ENCODE results near the gene HFE. TPM values are rescaled to one million over a fixed set of nuclear protein-coding genes. Genes with fewer than 3 reads are reported as not detected.
A peak's percentile ranks its signal among the peaks of the same experiment; 100 is the strongest.

HFE gene
- total and polyA plus RNA-seq, 2 of the 13 experiments (the other 11 are each of a cell fraction or from before 2014, with no cell fraction given) = 3.7 to 6.3 TPM

DNA sequence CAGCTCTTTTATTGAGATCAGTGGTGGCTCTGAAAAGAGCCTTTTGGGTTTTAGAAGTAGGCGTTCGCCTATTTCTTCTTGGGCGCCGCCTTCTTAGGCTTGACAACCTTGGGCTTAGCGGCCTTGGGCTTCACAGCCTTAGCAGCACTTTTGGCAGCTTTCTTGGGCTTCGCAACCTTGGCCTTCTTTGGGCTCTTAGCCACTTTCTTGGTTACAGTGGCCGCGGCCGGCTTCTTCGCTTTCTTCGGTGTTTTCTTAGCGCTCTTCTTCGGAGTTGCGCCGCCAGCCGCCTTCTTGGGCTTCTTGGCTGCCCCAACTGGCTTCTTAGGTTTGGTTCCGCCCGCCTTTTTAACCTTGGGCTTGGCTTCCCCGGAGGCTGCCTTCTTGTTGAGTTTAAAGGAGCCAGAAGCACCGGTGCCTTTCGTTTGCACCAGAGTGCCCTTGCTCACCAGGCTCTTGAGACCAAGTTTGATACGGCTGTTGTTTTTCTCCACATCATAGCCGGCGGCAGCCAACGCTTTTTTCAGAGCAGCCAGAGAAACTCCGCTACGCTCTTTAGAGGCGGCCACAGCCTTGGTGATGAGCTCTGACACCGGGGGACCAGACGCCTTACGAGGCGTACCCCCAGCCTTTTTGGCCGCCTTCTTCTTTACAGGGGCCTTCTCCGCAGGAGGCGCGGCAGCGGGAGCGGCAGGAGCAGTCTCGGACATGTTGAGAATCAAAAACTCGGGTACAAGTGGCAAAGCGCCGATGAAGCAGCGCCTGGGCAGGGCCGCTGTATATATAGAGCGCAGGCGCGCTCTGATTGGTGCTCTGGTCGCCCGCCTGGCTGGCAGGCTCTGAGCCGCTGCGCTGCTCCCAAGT is 31.3 kb upstream of the HFE start (continued):
- TF ChIP-seq NFIB (CRISPR knock-in tag; IDR thresholded peaks at IDR 0.05; ENCODE audit: borderline replicate concordance) = no peak
- TF ChIP-seq TCF7L2 (IDR thresholded peaks at IDR 0.05; ENCODE audit: low read depth, low read length) = no peak
- TF ChIP-seq, protein P1, sequence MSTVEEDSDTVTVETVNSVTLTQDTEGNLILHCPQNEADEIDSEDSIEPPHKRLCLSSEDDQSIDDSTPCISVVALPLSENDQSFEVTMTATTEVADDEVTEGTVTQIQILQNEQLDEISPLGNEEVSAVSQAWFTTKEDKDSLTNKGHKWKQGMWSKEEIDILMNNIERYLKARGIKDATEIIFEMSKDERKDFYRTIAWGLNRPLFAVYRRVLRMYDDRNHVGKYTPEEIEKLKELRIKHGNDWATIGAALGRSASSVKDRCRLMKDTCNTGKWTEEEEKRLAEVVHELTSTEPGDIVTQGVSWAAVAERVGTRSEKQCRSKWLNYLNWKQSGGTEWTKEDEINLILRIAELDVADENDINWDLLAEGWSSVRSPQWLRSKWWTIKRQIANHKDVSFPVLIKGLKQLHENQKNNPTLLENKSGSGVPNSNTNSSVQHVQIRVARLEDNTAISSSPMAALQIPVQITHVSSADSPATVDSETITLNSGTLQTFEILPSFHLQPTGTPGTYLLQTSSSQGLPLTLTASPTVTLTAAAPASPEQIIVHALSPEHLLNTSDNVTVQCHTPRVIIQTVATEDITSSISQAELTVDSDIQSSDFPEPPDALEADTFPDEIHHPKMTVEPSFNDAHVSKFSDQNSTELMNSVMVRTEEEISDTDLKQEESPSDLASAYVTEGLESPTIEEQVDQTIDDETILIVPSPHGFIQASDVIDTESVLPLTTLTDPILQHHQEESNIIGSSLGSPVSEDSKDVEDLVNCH (CRISPR knock-in tag; IDR thresholded peaks at IDR 0.05) = peak; percentile 63; the same call in 1 of the 2 replicates
- TF ChIP-seq, protein P2, sequence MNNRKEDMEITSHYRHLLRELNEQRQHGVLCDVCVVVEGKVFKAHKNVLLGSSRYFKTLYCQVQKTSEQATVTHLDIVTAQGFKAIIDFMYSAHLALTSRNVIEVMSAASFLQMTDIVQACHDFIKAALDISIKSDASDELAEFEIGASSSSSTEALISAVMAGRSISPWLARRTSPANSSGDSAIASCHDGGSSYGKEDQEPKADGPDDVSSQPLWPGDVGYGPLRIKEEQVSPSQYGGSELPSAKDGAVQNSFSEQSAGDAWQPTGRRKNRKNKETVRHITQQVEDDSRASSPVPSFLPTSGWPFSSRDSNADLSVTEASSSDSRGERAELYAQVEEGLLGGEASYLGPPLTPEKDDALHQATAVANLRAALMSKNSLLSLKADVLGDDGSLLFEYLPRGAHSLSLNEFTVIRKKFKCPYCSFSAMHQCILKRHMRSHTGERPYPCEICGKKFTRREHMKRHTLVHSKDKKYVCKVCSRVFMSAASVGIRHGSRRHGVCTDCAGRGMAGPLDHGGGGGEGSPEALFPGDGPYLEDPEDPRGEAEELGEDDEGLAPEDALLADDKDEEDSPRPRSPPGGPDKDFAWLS (CRISPR knock-in tag; IDR thresholded peaks at IDR 0.05; ENCODE audit: borderline replicate concordance) = no peak
- TF ChIP-seq ZKSCAN5 (CRISPR knock-in tag; IDR thresholded peaks at IDR 0.05) = no peak
- peak; percentile 76; the same call in 1 of the 2 replicates for TF ChIP-seq ZNF331 (CRISPR knock-in tag; IDR thresholded peaks at IDR 0.05)
- no peak for TF ChIP-seq EED (CRISPR knock-in tag; IDR thresholded peaks at IDR 0.05)
- TF ChIP-seq HNRNPL (IDR thresholded peaks at IDR 0.05; ENCODE audit: low read depth, low read length) = peak; percentile 99
- TF ChIP-seq TBL1XR1 (IDR thresholded peaks at IDR 0.05; ENCODE audit: borderline replicate concordance, low read length, partially characterized antibody) = peak; percentile 17
- TF ChIP-seq HNRNPH1 (optimal IDR thresholded peaks at IDR 0.05; ENCODE audit: low read depth, low read length) = no peak
- TF ChIP-seq FOXK1 (CRISPR knock-in tag; IDR thresholded peaks at IDR 0.05; ENCODE audit: borderline replicate concordance, low read depth) = no peak
- TF ChIP-seq PHB2 (IDR thresholded peaks at IDR 0.05; ENCODE audit: partially characterized antibody) = no peak
- TF ChIP-seq ZNF468 (CRISPR knock-in tag; IDR thresholded peaks at IDR 0.05) = peak; percentile 80; the same call in 1 of the 2 replicates
- peak; percentile 72; the same call in 1 of the 2 replicates for TF ChIP-seq SATB2 (CRISPR knock-in tag; IDR thresholded peaks at IDR 0.05)
- TF ChIP-seq ZNF747 (CRISPR knock-in tag; IDR thresholded peaks at IDR 0.05; ENCODE audit: borderline replicate concordance) = peak; percentile 69
- peak; percentile 68 for TF ChIP-seq PHF21A (CRISPR knock-in tag; IDR thresholded peaks at IDR 0.05)
- TF ChIP-seq, protein P3, sequence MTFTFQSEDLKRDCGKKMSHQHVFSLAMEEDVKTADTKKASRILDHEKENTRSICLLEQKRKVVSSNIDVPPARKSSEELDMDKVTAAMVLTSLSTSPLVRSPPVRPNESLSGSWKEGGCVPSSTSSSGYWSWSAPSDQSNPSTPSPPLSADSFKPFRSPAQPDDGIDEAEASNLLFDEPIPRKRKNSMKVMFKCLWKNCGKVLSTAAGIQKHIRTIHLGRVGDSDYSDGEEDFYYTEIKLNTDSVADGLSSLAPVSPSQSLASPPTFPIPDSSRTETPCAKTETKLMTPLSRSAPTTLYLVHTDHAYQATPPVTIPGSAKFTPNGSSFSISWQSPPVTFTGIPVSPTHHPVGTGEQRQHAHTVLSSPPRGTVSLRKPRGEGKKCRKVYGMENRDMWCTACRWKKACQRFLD (CRISPR knock-in tag; IDR thresholded peaks at IDR 0.05; ENCODE audit: borderline replicate concordance) = peak; percentile 38; the same call in 1 of the 2 replicates
- TF ChIP-seq, protein P4, sequence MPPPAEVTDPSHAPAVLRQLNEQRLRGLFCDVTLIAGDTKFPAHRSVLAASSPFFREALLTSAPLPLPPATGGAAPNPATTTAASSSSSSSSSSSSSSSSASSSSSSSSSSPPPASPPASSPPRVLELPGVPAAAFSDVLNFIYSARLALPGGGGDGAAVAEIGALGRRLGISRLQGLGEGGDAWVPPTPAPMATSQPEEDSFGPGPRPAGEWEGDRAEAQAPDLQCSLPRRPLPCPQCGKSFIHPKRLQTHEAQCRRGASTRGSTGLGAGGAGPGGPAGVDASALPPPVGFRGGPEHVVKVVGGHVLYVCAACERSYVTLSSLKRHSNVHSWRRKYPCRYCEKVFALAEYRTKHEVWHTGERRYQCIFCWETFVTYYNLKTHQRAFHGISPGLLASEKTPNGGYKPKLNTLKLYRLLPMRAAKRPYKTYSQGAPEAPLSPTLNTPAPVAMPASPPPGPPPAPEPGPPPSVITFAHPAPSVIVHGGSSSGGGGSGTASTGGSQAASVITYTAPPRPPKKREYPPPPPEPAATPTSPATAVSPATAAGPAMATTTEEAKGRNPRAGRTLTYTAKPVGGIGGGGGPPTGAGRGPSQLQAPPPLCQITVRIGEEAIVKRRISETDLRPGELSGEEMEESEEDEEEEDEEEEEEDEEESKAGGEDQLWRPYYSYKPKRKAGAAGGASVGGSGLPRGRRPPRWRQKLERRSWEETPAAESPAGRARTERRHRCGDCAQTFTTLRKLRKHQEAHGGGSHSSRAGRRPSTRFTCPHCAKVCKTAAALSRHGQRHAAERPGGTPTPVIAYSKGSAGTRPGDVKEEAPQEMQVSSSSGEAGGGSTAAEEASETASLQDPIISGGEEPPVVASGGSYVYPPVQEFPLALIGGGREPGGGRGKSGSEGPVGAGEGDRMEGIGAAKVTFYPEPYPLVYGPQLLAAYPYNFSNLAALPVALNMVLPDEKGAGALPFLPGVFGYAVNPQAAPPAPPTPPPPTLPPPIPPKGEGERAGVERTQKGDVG (CRISPR knock-in tag; IDR thresholded peaks at IDR 0.05; ENCODE audit: borderline replicate concordance) = no peak
- TF ChIP-seq, protein P5, sequence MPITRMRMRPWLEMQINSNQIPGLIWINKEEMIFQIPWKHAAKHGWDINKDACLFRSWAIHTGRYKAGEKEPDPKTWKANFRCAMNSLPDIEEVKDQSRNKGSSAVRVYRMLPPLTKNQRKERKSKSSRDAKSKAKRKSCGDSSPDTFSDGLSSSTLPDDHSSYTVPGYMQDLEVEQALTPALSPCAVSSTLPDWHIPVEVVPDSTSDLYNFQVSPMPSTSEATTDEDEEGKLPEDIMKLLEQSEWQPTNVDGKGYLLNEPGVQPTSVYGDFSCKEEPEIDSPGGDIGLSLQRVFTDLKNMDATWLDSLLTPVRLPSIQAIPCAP (CRISPR knock-in tag; IDR thresholded peaks at IDR 0.05; ENCODE audit: low read depth) = peak; percentile 39; the same call in 1 of the 2 replicates
